ENCODE data around the gene FXYD2. TPM values are rescaled to one million over a fixed set of nuclear protein-coding genes. Genes with fewer than 3 reads are reported as not detected.

Gene FXYD2
- total and polyA plus RNA-seq, 2 of the 4 experiments (the other 2 are of a cell fraction): 0.09 TPM; not detected in 1

DNA sequence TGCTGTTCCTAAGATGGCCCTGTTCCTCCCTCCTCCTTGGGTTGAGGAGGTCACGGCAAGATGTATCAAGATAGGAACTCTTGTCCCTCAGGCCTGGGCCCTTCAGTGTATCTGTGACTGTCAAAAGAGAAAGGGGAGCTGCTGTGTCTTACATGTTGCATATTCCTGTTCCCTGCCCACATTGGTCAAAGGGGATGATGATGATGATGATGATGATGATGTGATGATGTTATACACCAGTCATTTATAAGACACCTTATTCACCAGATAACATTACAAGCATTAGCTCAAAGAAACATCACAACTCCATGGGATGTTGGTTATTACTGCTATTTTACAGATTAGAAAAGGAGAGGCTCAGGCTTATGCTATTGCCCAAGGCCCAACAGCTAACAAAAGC, 38.2 kb upstream of the FXYD2 start:
- dilution Hi-C loops (cut with HindIII; ENCODE audit: low sequenced_read_pairs, unreplicated experiment): no loop called here
- H3K27me3 ChIP-seq (ENCODE audit: control insufficient read depth, insufficient read depth, low read length): no peaks in the 10 kb centered on the region; the same call in 1 of the 2 replicates
- H2AK9ac ChIP-seq (replicated peaks; ENCODE audit: low read depth, low read length, poor library complexity): no peak overlapping the region
- no peak overlapping the region for H3K56ac ChIP-seq (ENCODE audit: extremely low read depth, insufficient read depth, low read length)
- H3K79me1 ChIP-seq (ENCODE audit: low read depth in 1 of 2, low read length in 2 of 2): no peaks in the 10 kb centered on the region
- ChIA-PET CTCF (no interaction called here), POLR2A (ENCODE audit: unreplicated experiment) (no interaction called here)
- H3K27ac ChIP-seq (ENCODE audit: insufficient read depth, low read length): no peak overlapping the region
- no peak overlapping the region for H3K4me3 ChIP-seq (ENCODE audit: insufficient read depth, low read depth, low read length)
- WGBS, 2 experiments (ENCODE audit: extremely low coverage in 2 of 2, insufficient read length in 1 of 2): no CpG with 5 or more reads among the region's 1 CpG
- H3K23ac ChIP-seq (ENCODE audit: low read depth, low read length): no peak overlapping the region
- H2AK5ac ChIP-seq (ENCODE audit: low read depth, low read length): no peak overlapping the region
- H3K4me1 ChIP-seq (ENCODE audit: control insufficient read depth, insufficient read depth, low read length): no peaks in the 10 kb centered on the region
- no peak overlapping the region for H2BK20ac ChIP-seq (ENCODE audit: low read depth, low read length)
- BruUV-seq (replicated peaks): no TSS peak
- no peaks in the 10 kb centered on the region for H3K36me3 ChIP-seq (ENCODE audit: control insufficient read depth, insufficient read depth, low read length)
- no peak overlapping the region for H2BK5ac ChIP-seq (ENCODE audit: low read depth, low read length, poor library complexity, severe bottlenecking)
- in situ Hi-C loops (cut with MboI; ENCODE audit: low sequenced_read_pairs): no loop called here
- H2BK15ac ChIP-seq (ENCODE audit: low read depth, low read length): no peak overlapping the region
- TF ChIP-seq SMC3 (IDR thresholded peaks at IDR 0.05; ENCODE audit: low read depth, low read length) (no peak), MAZ (IDR thresholded peaks at IDR 0.05; ENCODE audit: borderline replicate concordance, low read depth, low read length) (no peak), POLR2A (IDR thresholded peaks at IDR 0.05; ENCODE audit: low read depth, low read length) (no peak), CEBPB (IDR thresholded peaks at IDR 0.05; ENCODE audit: low read depth, low read length) (no peak), MXI1 (IDR thresholded peaks at IDR 0.05; ENCODE audit: borderline replicate concordance, low read depth, low read length) (no peak), NFE2L2 (IDR thresholded peaks at IDR 0.05; ENCODE audit: low read depth, low read length) (no peak)
- TF ChIP-seq, protein P1, sequence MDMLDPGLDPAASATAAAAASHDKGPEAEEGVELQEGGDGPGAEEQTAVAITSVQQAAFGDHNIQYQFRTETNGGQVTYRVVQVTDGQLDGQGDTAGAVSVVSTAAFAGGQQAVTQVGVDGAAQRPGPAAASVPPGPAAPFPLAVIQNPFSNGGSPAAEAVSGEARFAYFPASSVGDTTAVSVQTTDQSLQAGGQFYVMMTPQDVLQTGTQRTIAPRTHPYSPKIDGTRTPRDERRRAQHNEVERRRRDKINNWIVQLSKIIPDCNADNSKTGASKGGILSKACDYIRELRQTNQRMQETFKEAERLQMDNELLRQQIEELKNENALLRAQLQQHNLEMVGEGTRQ (IDR thresholded peaks at IDR 0.05; ENCODE audit: low read depth, low read length): no peak
- TF ChIP-seq, protein P2, sequence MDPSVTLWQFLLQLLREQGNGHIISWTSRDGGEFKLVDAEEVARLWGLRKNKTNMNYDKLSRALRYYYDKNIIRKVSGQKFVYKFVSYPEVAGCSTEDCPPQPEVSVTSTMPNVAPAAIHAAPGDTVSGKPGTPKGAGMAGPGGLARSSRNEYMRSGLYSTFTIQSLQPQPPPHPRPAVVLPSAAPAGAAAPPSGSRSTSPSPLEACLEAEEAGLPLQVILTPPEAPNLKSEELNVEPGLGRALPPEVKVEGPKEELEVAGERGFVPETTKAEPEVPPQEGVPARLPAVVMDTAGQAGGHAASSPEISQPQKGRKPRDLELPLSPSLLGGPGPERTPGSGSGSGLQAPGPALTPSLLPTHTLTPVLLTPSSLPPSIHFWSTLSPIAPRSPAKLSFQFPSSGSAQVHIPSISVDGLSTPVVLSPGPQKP (IDR thresholded peaks at IDR 0.05; ENCODE audit: borderline replicate concordance, low read depth, low read length): no peak
- H3K9me1 ChIP-seq (ENCODE audit: insufficient read depth, low read length): no peaks in the 10 kb centered on the region
- no peak for ATAC-seq (ENCODE audit: low read depth)
- no peak overlapping the region for H3K14ac ChIP-seq (replicated peaks; ENCODE audit: low read depth, low read length)
- H3K18ac ChIP-seq (ENCODE audit: low read depth, low read length): no peak overlapping the region
- DNase-seq: no peak
- no peak overlapping the region for H2AFZ ChIP-seq (replicated peaks; ENCODE audit: low read length, poor library complexity)
- H2BK120ac ChIP-seq (ENCODE audit: low read depth, low read length): no peak overlapping the region
- H3K9ac ChIP-seq (ENCODE audit: low read depth, low read length): no peak overlapping the region
- H4K5ac ChIP-seq (ENCODE audit: low read depth, low read length): no peak overlapping the region
- no peak overlapping the region for H3K4me2 ChIP-seq (ENCODE audit: low read depth, low read length)
- intact Hi-C loops (cut with micrococcal nuclease): no loop called here
- H4K8ac ChIP-seq (ENCODE audit: low read depth in 2 of 2, low read length in 2 of 2): no peak overlapping the region
- no peaks in the 10 kb centered on the region for H4K20me1 ChIP-seq (ENCODE audit: insufficient read depth, low read length)
- no peaks in the 10 kb centered on the region for H3K9me3 ChIP-seq (ENCODE audit: control insufficient read depth, insufficient read depth, low read length)
- no peak overlapping the region for H3K4ac ChIP-seq (ENCODE audit: low read depth, low read length)
- H4K91ac ChIP-seq (ENCODE audit: insufficient read depth, low read depth, low read length): no peak overlapping the region

Measured in IMR-90 (cell line).